Left colon (tissue), 2 donors: ENCODE data around the gene THRA. TPM values are rescaled to one million over a fixed set of nuclear protein-coding genes. Genes with fewer than 3 reads are reported as not detected.

Experiments used
- ATAC-seq: fragments of 200-7000 bp; cut with Tn5 transposase; one replicate; pipeline ENCODE4 v1.9.1; 2020; ENCODE audit warnings: mild to moderate bottlenecking, moderate library complexity
- DNase-seq, 2 donors: peaks; one replicate each; pipeline ENCODE4 v3.0.0-alpha.2; 2020
- intact Hi-C, 2 donors: fragments of 100-400 bp; cut with DNase I in 1 of 2; cut with micrococcal nuclease in 1 of 2; formaldehyde crosslinking; loops; one replicate each; pipeline versions ENCODE4 v1.11.2 to v1.14.0; 2022; cut with DNase I, micrococcal nuclease
- total RNA-seq, 2 donors: library from RNA; stranded (reverse); fragmentation: NEBNext Ultra II Directional; extraction: Animal tissue kit (Norgen Biotek cat#: 25700); gene quantifications; one replicate each; pipeline ENCODE4 v1.2.1, GENCODE V29; 2021
- donor health status: DM: no; HTN: no; CAD: no.
- donor health status: DM: yes; HTN: yes; CAD: no.

Gene THRA
- total RNA-seq, 2 donors from 2014 or later = 48.4 to 56.3 TPM

DNA sequence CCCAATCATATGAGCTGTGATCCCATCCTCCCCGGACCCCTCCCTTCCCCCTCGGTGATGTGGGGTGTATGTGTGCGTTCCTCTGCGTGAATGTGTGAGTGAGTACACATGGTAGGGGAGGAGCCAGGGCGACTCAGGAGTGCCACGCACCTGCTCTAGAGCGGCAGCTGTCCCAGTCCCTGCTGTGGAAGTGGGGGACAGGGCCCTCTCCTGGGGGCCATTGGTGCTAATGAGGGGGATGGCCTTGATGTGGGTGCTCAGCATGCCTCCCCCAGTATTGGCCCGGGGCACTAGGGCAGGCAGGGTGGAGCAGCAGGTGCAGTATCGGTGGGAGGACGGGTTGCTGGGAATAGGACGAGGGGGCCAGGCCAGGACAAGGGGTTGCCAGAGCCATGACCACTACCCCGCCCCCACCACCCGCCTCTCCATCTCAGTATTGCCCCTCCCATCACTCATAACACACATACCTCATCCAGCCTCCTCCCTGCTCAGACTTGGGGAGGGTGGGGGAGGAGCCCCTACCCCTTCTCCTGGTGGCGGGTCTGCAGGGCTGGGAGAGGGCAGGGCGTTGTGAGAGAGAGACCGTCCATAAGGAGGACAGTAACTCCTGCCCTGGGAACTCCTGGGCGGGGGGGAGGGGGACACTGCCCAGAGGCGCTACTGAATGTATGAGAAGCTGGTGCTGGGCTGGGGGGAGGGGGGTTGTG lies 29.1 kb downstream of the THRA start:
- intact Hi-C loops = no loop called here
- ATAC-seq (peak; percentile 3), DNase-seq (peak; percentile 18 to 45)

DNA sequence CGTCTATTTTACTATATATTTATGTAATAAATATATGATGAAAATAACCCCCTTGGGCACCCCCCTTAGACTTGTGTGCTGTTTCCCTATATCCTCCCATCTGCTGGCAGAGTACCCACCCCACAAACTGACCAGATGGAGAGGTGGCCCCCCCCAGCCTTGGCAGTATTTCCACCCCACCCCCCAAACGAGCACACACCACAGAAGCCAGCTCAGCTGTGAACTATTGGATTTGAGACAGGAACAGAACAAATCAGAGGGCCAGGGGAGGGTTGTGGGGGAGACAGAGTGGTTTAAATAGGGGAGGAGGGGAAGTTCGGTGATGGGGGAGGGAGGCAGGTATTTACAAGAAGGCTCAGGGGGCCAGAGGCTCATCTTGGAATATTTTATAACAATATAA lies 29.8 kb downstream of the THRA start:
- DNase-seq = peak in 1 of 2 donors; percentile 29
- intact Hi-C loops = no loop called here
- ATAC-seq = no peak

DNA sequence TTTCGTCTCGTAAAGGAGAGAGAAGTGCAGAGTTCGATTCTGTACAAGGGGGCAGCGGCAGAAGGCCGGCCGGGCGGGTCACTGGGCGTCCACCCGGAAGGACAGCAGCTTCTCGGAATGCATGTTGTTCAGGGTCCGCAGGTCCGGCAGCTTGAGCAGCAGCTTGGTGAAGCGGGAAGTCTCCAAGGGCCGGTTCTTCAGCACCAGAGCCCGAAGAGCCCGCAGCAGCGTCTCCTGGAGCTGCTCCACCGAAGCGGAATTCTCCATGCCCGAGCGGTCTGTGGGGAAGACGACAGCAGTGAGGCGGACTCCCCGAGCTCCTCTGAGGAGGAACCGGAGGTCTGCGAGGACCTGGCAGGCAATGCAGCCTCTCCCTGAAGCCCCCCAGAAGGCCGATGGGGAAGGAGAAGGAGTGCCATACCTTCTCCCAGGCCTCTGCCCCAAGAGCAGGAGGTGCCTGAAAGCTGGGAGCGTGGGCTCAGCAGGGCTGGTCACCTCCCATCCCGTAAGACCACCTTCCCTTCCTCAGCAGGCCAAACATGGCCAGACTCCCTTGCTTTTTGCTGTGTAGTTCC lies 30.3 kb downstream of the THRA start:
- intact Hi-C loops = no loop called here
- ATAC-seq (no peak), DNase-seq (peak in 1 of 2 donors; percentile 34)

DNA sequence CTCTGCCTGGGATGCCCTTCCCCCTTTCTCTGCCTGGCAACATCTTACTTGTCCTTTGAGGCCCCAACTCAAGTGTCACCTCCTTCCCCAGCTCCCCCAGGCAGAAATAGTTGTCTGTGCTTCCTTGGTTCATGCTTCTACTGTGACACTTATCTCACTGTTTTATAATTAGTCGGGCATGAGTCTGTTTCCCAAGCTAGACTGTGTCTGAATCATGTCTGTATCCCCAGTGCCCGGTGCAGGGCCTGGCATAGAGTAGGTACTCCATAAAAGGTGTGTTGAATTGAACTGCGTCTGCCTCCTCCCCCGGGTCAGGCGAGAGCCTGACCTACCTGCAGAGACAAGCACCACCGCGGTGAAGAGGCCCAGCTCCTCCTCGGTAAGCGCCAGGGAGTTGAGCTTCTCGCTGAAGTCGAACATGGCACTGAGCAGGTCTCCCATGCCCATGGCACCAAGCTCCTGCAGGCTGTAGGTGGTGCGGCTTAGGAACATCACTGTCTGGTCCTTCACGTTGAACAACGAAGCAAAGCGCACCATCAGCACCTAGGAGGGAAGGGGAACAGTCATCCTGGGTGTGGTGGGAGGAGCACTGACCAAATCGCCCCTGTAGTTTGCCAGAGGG lies 30.9 kb downstream of the THRA start:
- intact Hi-C loops = no loop called here

DNA sequence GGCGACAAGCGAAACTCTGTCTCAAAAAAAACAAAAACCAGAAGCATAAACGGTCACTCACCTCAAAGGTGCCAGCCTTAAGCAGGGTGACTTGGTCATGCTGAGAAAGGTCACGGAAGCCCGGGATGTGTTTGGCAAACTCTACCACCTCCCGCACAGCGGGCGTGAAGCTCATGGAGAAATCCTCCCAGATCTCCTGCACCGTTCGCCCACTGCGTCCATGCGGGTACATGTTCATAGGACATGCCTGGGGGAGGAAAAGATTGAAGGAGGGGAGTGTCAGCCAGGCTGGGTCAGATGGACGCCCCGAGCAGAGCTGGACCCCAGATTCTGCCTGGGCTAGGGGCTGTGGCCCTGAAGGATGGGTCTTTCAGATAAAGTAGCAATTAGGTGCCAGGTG lies 32.1 kb downstream of the THRA start:
- ATAC-seq = no peak
- peak; percentile 33 to 35 for DNase-seq
- intact Hi-C loops = no loop called here

More for the DNA sequence above, 30.9 kb downstream of the THRA start:
- ATAC-seq = no peak
- peak in 1 of 2 donors; percentile 42 for DNase-seq

DNA sequence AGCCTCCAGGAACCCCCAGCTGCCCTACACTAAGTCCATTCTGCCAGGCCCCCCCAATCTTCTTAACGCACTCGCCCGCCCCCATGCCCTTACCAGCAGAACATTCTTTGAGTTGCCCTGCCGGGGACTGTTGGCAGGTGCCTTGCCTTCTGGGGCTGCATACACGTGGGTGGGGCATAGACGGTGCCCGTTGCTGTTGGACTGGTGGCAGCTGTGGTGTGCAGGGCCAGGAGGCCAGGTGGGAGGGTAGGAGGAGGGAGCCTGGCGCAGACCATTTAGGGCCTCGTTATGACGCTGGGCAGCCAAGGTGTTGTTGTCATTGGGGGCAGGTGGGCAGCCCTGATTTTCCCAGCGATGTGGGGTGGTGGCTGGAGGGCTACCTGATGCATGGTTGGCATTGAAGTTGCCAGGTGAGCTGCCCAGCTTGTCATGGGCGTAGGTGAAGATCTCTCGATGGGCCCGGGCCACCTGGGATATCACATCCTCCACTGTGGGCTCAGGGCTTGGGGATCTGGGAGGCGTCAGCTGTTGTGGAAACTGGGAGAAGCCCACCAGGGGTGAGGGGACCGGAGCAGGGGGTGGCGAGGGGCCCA lies 32.7 kb downstream of the THRA start:
- no peak for ATAC-seq
- intact Hi-C loops = no loop called here
- DNase-seq = peak; percentile 44 to 45

DNA sequence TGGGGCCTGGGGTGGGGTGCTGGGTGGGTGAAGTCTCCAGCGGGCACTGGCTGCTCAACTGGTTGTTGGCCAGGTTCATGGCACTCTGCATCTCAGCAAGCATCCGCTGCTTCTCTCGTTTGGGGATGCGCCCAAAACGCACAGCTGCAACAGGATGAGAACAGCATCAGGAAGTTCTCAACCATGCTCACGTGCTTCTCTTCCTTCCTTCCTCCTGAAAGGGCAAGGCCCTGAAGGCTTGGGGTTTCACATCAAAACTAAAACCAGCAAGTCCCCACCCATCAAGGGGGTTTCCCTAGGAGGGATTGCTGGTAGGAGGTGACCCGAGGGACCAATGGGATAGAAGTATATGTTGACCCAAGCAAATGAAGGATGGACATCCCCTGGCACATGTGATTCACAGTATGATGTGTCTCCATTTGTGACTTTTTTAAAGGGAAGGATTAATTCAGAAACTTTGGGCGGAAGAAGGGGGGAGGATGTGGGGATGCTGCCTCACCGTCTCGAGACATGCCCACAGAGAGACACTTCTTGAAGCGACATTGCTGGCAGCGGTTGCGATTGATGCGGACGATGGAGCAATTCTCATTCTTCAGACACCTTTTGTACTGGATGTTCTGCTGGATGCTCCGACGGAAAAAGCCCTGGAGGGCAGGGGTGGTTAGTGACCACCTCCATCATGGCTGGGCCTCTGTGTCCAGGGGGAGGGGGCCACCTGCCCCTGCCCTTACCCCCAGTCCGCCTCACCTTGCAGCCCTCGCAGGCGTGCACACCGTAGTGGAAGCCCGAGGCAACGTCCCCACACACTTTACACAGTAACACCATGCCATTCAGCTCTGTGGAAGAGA lies 33.4 kb downstream of the THRA start:
- DNase-seq (peak; percentile 56 to 75), ATAC-seq (no peak)
- intact Hi-C loops = no loop called here

GRCh38 chr17:40097087-40097486 lies 34.3 kb downstream of the THRA start:
- ATAC-seq (no peak), DNase-seq (peak; percentile 22 to 36)
- intact Hi-C loops = no loop called here

DNA sequence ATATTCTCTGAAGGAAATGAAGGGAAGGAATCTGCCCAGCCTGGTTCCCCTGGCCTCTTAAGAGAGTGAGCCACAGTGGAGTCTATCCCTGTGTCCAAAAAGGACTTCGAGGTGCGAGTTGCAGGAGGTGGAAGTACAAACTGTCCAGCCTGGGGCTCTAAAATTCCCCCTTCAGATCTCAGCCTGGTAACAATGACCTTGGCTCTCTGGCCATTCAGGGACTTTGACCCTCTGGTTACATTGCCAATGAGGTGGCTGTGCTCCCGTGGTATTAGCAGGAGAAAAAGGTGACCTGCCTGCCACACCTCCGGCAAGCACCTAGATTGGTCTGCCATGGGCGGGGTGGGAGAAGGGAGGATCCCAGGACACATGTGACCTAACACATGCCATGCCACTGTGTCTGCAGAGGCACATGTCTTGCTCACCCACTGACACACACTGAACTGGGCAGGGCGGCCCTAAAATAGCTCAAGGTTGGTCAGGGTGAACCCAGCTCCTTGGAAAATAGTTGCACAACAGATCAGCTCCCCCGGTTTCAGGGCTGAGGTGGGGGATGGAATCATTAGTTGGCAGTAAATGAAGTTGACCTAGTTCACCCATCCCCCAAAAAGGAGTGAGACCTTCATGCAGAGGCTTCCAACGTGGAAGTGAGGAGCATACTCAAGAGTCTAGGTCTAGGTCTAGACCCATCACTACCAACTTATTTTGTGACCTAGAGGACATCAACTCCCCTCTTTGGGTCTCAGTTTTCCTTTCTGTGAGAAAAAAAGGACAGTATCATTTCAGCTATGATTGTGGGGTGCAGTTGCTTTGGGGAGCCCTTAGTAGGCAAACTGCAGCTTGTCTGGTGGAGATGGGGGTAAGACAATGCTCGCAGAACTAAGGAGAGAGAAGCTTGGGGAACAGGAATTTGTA lies 35.4 kb downstream of the THRA start:
- intact Hi-C loops = no loop called here
- ATAC-seq (peak; percentile 53), DNase-seq (peak; percentile 81 to 95)

DNA sequence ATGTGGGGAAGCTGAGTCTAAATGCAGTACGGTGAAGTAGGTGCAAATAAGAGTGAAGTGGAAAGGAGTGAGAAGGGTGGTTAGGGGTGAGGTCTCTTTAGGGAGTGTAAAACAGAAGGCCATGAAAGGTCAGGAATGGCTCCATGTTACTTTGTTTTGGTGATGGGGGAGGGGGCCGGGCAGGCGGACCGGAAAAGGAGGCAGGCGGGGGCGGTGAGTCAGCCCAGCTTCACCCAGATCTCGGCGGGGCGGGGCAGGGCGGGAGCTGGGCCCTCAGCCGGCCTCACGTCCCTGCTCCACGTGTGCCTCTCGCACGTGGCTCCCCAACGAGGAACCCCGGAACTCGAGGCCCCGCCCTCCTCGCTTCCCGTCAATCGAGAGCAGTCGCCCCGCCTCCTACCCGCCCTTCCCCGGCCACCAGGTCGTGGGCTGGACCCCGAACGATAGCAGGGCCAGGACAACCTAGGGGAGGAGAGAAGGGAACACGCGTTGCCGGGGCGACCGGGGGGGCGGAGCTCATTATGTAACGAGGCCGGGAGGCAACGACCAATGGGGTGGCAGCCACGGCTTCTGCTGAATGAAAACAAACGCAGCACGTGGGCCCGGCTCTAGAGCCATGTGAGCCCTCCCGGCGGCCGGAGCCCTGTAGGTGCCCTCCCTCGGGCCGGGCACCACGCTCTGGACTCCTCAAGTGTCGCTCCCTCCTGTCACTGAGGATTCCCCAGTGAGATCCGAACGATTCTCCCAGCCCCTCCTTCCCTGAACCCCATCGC lies 36.3 kb downstream of the THRA start:
- intact Hi-C loops = no loop called here
- ATAC-seq (peak; percentile 60), DNase-seq (peak; percentile 100)

GRCh38 chr17:40099619-40100418 lies 37.1 kb downstream of the THRA start:
- DNase-seq (peak; percentile 38 to 46), ATAC-seq (no peak)
- intact Hi-C loops = no loop called here

DNA sequence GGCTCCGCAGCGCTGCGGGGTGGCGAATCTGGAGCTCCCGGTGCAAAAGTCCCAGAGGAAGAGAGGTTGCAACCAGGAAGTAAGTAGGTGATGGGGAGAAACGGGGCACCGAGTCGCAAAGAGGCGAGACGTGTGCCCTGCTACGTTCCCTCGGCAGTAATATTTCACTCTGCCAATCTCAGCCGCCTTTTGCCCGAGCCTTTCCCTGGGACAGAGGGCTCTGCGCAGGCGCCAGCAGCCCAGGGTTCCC lies 37.6 kb downstream of the THRA start, which contains the start of gene NR1D1:
NR1D1 (minus strand) TSS at position 171 of the 250 bp plus-strand sequence. CDS start 495 bp downstream, outside the sequence.
- intact Hi-C loops = no loop called here
- DNase-seq (no peak), ATAC-seq (no peak)

GRCh38 chr17:40100669-40101366 lies 38.1 kb downstream of the THRA start:
- DNase-seq (peak; percentile 97 to 99), ATAC-seq (peak; percentile 54)
- intact Hi-C loops = no loop called here

GRCh38 chr17:40101367-40102210 lies 38.8 kb downstream of the THRA start:
- intact Hi-C loops = no loop called here
- DNase-seq = no peak
- no peak for ATAC-seq

DNA sequence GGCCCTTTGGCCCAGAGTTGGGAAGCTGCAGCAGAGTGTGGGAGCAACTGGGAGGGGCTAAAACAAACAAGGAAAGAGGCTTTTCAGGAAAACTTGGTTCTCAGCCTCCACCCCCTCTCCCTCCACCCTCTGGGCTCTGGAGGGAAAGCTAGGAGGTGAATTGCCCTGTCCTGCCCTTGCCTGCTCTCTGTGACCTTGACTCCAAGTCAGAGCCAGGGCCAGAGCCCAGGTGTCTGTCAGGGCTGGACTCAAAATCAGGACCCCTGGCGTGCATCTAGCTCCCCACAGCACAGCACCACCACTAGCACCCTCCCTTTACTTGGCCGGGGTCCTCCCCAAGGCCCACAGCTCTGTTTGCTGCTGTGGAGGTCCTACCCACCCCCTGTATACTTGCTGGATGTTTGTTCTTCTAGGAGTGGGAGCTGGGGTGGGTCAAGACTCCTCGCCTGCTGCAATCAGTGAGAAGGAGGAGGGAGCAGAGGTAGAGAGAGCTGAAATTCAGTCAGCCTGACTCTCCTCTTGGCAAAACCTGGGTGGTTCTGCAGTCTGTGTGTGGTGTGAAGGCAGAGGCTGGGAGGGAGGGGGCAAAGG lies 40.4 kb downstream of the THRA start:
- ATAC-seq = peak; percentile 1
- DNase-seq = peak in 1 of 2 donors; percentile 50
- intact Hi-C loops = no loop called here
